PFSK-1 (cell line): ENCODE measurements around the gene CCR1.

Source experiments
- FOXP2 ChIP-seq: optimal IDR thresholded peaks from 2 replicates; pipeline ENCODE3; 2011; ENCODE audit warnings: borderline replicate concordance, control low read depth, inconsistent platforms; ENCODE audit not compliant: insufficient read depth; ENCODE audit errors: extremely low read length, extremely low read depth
- TF ChIP-seq, protein P1 (sequence below), 2 experiments: IDR thresholded peaks; 2 replicates each; pipeline versions ENCODE4 v1.6.1 to v1.8.0; 2011 to 2012; ENCODE audit warnings: low read depth in 2 of 2, low read length in 2 of 2, control low read depth in 1 of 2, inconsistent platforms in 1 of 2, mild to moderate bottlenecking in 1 of 2, moderate library complexity in 1 of 2; ENCODE audit not compliant: insufficient read depth in 1 of 2

GRCh38 chr3:46236294-46237054, 28.4 kb upstream of the CCR1 start:
- TF ChIP-seq, protein P1, sequence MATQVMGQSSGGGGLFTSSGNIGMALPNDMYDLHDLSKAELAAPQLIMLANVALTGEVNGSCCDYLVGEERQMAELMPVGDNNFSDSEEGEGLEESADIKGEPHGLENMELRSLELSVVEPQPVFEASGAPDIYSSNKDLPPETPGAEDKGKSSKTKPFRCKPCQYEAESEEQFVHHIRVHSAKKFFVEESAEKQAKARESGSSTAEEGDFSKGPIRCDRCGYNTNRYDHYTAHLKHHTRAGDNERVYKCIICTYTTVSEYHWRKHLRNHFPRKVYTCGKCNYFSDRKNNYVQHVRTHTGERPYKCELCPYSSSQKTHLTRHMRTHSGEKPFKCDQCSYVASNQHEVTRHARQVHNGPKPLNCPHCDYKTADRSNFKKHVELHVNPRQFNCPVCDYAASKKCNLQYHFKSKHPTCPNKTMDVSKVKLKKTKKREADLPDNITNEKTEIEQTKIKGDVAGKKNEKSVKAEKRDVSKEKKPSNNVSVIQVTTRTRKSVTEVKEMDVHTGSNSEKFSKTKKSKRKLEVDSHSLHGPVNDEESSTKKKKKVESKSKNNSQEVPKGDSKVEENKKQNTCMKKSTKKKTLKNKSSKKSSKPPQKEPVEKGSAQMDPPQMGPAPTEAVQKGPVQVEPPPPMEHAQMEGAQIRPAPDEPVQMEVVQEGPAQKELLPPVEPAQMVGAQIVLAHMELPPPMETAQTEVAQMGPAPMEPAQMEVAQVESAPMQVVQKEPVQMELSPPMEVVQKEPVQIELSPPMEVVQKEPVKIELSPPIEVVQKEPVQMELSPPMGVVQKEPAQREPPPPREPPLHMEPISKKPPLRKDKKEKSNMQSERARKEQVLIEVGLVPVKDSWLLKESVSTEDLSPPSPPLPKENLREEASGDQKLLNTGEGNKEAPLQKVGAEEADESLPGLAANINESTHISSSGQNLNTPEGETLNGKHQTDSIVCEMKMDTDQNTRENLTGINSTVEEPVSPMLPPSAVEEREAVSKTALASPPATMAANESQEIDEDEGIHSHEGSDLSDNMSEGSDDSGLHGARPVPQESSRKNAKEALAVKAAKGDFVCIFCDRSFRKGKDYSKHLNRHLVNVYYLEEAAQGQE (IDR thresholded peaks at IDR 0.05; ENCODE audit: insufficient read depth in 1 of 2, low read depth in 2 of 2, low read length in 2 of 2), result no peak
- TF ChIP-seq FOXP2, result no peak
